HG03469 (cell line): Measurements from ENCODE around the gene TBC1D3.
"Not testable (repeated sequence)": the region's sequence is repeated elsewhere in the genome, so short reads cannot be mapped to it uniquely, and the experiment has no call there.

Experiments used
- ATAC-seq: cut with Tn5 transposase; IDR thresholded peaks from one replicate; pipeline ENCODE4 v1.9.1; 2021; ENCODE audit warnings: mild to moderate bottlenecking, moderate library complexity, moderate number of reproducible peaks; ENCODE audit not compliant: unreplicated experiment

The TBC1D3 gene

GRCh38 chr17:38192455-38192854, at the start of gene TBC1D3:
TSS of gene TBC1D3 (minus strand) at chr17:38192555. CDS start at chr17:38191029, 1,526 bp downstream.
- not testable (repeated sequence) for ATAC-seq

DNA sequence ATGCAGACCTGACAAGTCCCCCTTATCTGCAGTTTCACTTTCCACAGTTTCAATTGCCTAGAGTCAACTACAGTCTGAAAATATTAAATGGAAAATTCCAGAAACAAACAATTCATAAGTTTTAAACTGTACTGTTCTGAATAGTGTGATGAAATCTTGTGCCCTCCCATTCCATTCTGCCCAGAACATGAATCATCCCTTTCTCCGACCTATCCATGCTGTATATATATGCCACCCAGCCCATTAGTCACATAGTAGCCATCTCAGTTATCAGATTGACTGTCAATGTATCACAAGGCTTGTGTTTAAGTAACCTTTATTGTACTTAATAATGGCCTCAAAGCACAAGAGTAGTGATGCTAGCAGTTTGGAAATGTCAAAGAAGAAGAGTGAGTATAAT, 40.4 kb upstream of the TBC1D3 start:
- not testable (repeated sequence) for ATAC-seq

DNA sequence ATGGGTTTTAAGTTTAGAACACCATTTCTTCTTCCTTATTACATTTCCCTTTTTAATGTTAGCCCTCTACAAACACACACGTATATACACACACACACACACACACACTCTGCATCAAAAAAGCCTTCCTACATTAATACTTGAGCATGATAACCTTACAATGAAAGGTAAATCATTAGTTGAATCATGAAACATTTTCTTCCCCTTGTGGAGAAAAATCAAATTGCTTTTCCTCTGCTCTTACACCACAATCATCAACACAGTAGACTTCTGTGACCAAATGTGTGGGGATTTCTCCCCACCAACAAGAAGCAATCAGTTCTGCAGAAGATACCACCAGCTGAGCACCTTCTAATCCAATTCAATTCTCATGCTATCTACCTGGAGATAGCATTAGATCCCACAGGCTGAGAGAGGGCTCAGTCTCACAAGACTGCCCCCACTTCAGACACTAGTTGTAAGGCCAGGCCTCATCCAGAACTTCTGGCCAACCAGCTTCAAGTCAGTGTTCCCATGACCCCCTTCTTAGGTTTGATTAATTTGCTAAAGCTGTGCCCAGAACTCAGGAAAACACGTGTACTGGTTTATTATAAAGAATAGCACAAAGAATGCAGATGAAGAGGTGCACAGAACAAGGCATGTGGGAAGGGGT, 33.6 kb upstream of the TBC1D3 start:
- ATAC-seq: not testable (repeated sequence)

GRCh38 chr17:38220867-38221266, 28.5 kb upstream of the TBC1D3 start:
- ATAC-seq: not testable (repeated sequence)

GRCh38 chr17:38200271-38200670, 7.9 kb upstream of the TBC1D3 start:
- ATAC-seq: not testable (repeated sequence)

DNA sequence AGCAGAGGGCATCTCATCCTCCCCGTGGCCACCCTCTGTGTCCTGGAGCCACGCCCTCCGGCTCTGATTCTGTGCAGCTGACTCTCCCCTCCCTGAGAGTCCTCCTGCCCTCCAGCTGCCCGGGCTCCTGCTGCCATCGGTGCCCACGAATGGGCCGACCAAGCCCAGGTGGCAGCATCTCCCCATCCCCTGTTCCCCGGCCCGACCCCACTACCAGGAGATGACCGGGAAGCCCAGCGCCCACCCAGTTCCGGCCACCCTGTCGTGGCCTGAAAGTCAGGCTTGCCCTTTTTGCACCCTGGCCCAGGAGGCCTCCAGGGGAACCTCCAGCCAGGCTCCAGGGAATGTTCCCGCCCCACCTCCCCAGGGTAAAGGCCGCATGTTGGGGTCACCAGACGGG, 57.5 kb downstream of the TBC1D3 start:
- not testable (repeated sequence) for ATAC-seq
